IMR-90 (cell line): ENCODE measurements around the gene CHN1. TPM values are rescaled to one million over a fixed set of nuclear protein-coding genes. Genes with fewer than 3 reads are reported as not detected.

ENCODE experiments used
- ATAC-seq: fragments of 200-7000 bp; cut with Tn5 transposase; 2 replicates; pipeline ENCODE4 v1.9.1; 2020; ENCODE audit warnings: low read depth, mild to moderate bottlenecking, moderate library complexity
- BruUV-seq: library from RNA; stranded (reverse); fragments of 400-500 nt; replicated peaks from 2 replicates; lab custom pipeline; 2021; lab: Mats Ljungman, UMichigan
- CTCF ChIA-PET: fragments of 300-600 bp; formaldehyde crosslinking; extraction: SDS; loops from one replicate; lab custom pipeline; 2021; ENCODE audit warnings: antibody characterized with exemption; lab: Yijun Ruan, JAX
- POLR2A ChIA-PET: fragments of 300-600 bp; sonication (Branson Sonifier 250); formaldehyde crosslinking; loops from one replicate; lab custom pipeline; 2022; ENCODE audit warnings: antibody characterized with exemption; ENCODE audit not compliant: unreplicated experiment; lab: Charles Lee
- DNase-seq: peaks from one replicate; pipeline ENCODE4 v3.0.0; 2013
- H2AFZ ChIP-seq: replicated peaks from 2 replicates; pipeline ENCODE3; 2013; ENCODE audit warnings: low read length, mild to moderate bottlenecking; ENCODE audit not compliant: poor library complexity
- H2AK5ac ChIP-seq: 2 replicates; pipeline ENCODE4 v1.6.1; 2013; ENCODE audit warnings: low read depth, low read length, inconsistent platforms
- H2AK9ac ChIP-seq: replicated peaks from 2 replicates; pipeline ENCODE3; 2013; ENCODE audit warnings: mild to moderate bottlenecking, low read depth, low read length, moderate library complexity; ENCODE audit not compliant: poor library complexity
- H2BK120ac ChIP-seq: 2 replicates; pipeline ENCODE4 v1.6.1; 2013; ENCODE audit warnings: low read depth, low read length, inconsistent platforms
- H2BK15ac ChIP-seq: 3 replicates; pipeline ENCODE4 v1.6.1; 2013; ENCODE audit warnings: low read depth, low read length, inconsistent platforms
- H2BK20ac ChIP-seq: 2 replicates; pipeline ENCODE4 v1.6.1; 2013; ENCODE audit warnings: low read depth, mild to moderate bottlenecking, inconsistent platforms, low read length, moderate library complexity
- H2BK5ac ChIP-seq: 2 replicates; pipeline ENCODE4 v1.6.1; 2013; ENCODE audit warnings: mild to moderate bottlenecking, low read depth, low read length, inconsistent platforms; ENCODE audit not compliant: poor library complexity, severe bottlenecking
- H3K14ac ChIP-seq: replicated peaks from 2 replicates; pipeline ENCODE4 v1.6.1; 2013; ENCODE audit warnings: low read depth, low read length, inconsistent platforms
- H3K18ac ChIP-seq: 2 replicates; pipeline ENCODE4 v1.6.1; 2013; ENCODE audit warnings: low read depth, low read length, control low read depth
- H3K23ac ChIP-seq: 2 replicates; pipeline ENCODE4 v1.6.1; 2013; ENCODE audit warnings: low read depth, low read length, inconsistent platforms
- H3K27ac ChIP-seq: 2 replicates; pipeline ENCODE4 v1.5.1; 2013; ENCODE audit warnings: mild to moderate bottlenecking, control low read depth, low read length; ENCODE audit not compliant: insufficient read depth
- H3K27me3 ChIP-seq: 2 replicates; pipeline ENCODE4 v1.6.1; 2013; ENCODE audit warnings: low read length; ENCODE audit not compliant: control insufficient read depth, insufficient read depth
- H3K36me3 ChIP-seq: 2 replicates; pipeline ENCODE4 v1.6.1; 2013; ENCODE audit warnings: low read length, mixed read lengths; ENCODE audit not compliant: control insufficient read depth, insufficient read depth
- H3K4ac ChIP-seq: 2 replicates; pipeline ENCODE4 v1.6.1; 2013; ENCODE audit warnings: low read depth, low read length, inconsistent platforms
- H3K4me1 ChIP-seq: 2 replicates; pipeline ENCODE4 v1.6.1; 2013; ENCODE audit warnings: low read length, mixed read lengths; ENCODE audit not compliant: control insufficient read depth, insufficient read depth
- H3K4me2 ChIP-seq: 2 replicates; pipeline ENCODE4 v1.6.1; 2013; ENCODE audit warnings: low read depth, mild to moderate bottlenecking, control low read depth, low read length, moderate library complexity
- H3K4me3 ChIP-seq: 2 replicates; pipeline ENCODE4 v1.5.1; 2013; ENCODE audit warnings: low read depth, mild to moderate bottlenecking, control low read depth, low read length, moderate library complexity; ENCODE audit not compliant: insufficient read depth
- H3K56ac ChIP-seq: 2 replicates; pipeline ENCODE4 v1.6.1; 2013; ENCODE audit warnings: low read length, inconsistent platforms; ENCODE audit not compliant: insufficient read depth; ENCODE audit errors: extremely low read depth
- H3K79me1 ChIP-seq, 2 experiments: 2 replicates each; pipeline ENCODE4 v1.6.1; 2013; ENCODE audit warnings: low read length in 2 of 2, inconsistent platforms in 1 of 2, low read depth in 1 of 2
- H3K9ac ChIP-seq: 2 replicates; pipeline ENCODE4 v1.6.1; 2013; ENCODE audit warnings: low read depth, low read length, control low read depth
- H3K9me1 ChIP-seq: 2 replicates; pipeline ENCODE4 v1.6.1; 2013; ENCODE audit warnings: low read length, inconsistent platforms; ENCODE audit not compliant: insufficient read depth
- H3K9me3 ChIP-seq: 2 replicates; pipeline ENCODE4 v1.6.1; 2013; ENCODE audit warnings: low read length; ENCODE audit not compliant: control insufficient read depth, insufficient read depth
- H4K20me1 ChIP-seq: 2 replicates; pipeline ENCODE4 v1.6.1; 2013; ENCODE audit warnings: low read length, inconsistent platforms; ENCODE audit not compliant: insufficient read depth
- H4K5ac ChIP-seq: 2 replicates; pipeline ENCODE4 v1.6.1; 2013; ENCODE audit warnings: mild to moderate bottlenecking, low read depth, low read length, control low read depth
- H4K8ac ChIP-seq, 2 experiments: 2 replicates each; pipeline ENCODE4 v1.6.1; 2013; ENCODE audit warnings: low read depth in 2 of 2, low read length in 2 of 2, control low read depth in 1 of 2, inconsistent platforms in 1 of 2
- H4K91ac ChIP-seq: 2 replicates; pipeline ENCODE4 v1.6.1; 2013; ENCODE audit warnings: low read depth, low read length, inconsistent platforms; ENCODE audit not compliant: insufficient read depth
- CEBPB ChIP-seq: IDR thresholded peaks from 2 replicates; pipeline ENCODE4 v1.6.1; 2012; ENCODE audit warnings: low read depth, low read length, improper control_type of control experiment
- NFE2L2 ChIP-seq: fragments of 150-350 bp; IDR thresholded peaks from 2 replicates; pipeline ENCODE4 v1.6.1; 2016; ENCODE audit warnings: low read depth, mild to moderate bottlenecking, low read length
- WGBS, 2 experiments: methylation state at CpG; one replicate each; pipeline versions ENCODE4 v1.1.5 to v1.1.7; 2013; ENCODE audit warnings: missing lambda C conversion rate in 2 of 2; ENCODE audit not compliant: insufficient read length in 1 of 2; ENCODE audit errors: extremely low coverage in 2 of 2; 5-methylcytosine and 5-hydroxymethylcytosine counted together
- dilution Hi-C: fragments of 300-500 bp; cut with HindIII; formaldehyde crosslinking; loops from one replicate; pipeline ENCODE4 v1.14.3; 2018; ENCODE audit warnings: low sequenced_read_pairs; ENCODE audit not compliant: unreplicated experiment
- in situ Hi-C: fragments of 300-500 bp; cut with MboI; formaldehyde crosslinking; loops from 3 replicates; pipeline ENCODE4 v1.14.3; 2019; ENCODE audit warnings: low sequenced_read_pairs, inconsistent platforms, mixed read lengths
- intact Hi-C: fragments of 100-400 bp; cut with micrococcal nuclease; formaldehyde crosslinking; loops from 2 replicates; pipeline ENCODE4 v1.10.0; 2022
- polyA plus RNA-seq, 3 experiments: library from polyadenylated mRNA; depleted of rRNA; stranded (reverse); fragments of >200 nt; gene quantifications; 2 replicates each; pipeline ENCODE4 v1.2.3, GENCODE V29; 2012; ENCODE audit warnings: low replicate concordance in 1 of 3
- total RNA-seq: library from RNA; depleted of rRNA; stranded (reverse); fragments of >200 nt; gene quantifications from 2 replicates; pipeline ENCODE4 v1.2.3, GENCODE V29; 2012

The CHN1 gene
- total and polyA plus RNA-seq, 2 of the 4 experiments (the other 2 are of a cell fraction): 58.4 to 66.9 TPM

DNA sequence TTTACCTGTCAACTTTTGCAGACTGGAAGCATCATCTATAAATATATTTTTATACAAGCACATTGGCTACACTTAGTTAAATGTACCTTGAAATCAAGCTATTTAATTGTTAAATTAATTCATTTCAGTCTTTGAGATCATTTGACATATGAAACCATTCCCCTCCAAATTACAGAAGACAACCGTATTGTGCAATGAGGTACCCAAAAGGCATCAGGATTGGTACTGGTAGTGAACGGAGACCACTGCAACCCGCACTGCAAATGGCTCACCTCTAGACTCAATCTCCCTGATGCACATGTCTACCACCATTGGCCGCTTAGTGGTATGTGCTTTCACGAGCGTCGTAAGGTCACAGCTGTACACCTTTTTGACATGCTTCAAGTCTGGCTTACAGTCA, 193.1 kb downstream of the CHN1 start:
- Histone ChIP-seq H3K14ac (no peak overlapping the region), H4K5ac (no peak overlapping the region), H4K20me1 (no peaks in the 10 kb centered on the region), H3K4me3 (no peak overlapping the region), H3K27ac (no peak overlapping the region), H3K18ac (no peak overlapping the region), H2BK5ac (no peak overlapping the region), H3K27me3 (no peaks in the 10 kb centered on the region), H3K56ac (no peak overlapping the region), H3K79me1 (peaks cover 4 to 20% of the 10 kb centered on the region in 2 experiments; a peak in 2 of 4 replicates), H2AK9ac (no peak overlapping the region), H3K9ac (no peak overlapping the region), H3K36me3 (peaks cover 14% of the 10 kb centered on the region), H2BK20ac (no peak overlapping the region), H4K91ac (no peak overlapping the region), H2BK120ac (no peak overlapping the region), H3K9me3 (no peaks in the 10 kb centered on the region), H3K4ac (no peak overlapping the region), H2AK5ac (0 out of 2 replicates have a peak overlapping the region, but pooled peaks have one; percentile 23), H3K4me1 (peaks cover 13% of the 10 kb centered on the region), H3K9me1 (peaks cover 13% of the 10 kb centered on the region), H2BK15ac (no peak overlapping the region), H4K8ac (0 out of 4 replicates have a peak overlapping the region, but pooled peaks of 1 of the 2 experiments have one; percentile 32), H2AFZ (no peak overlapping the region), H3K23ac (no peak overlapping the region), H3K4me2 (no peak overlapping the region)
- no peak for TF ChIP-seq NFE2L2
- TF ChIP-seq CEBPB: peak; percentile 62
- ATAC-seq: no peak
- in situ Hi-C loops (no loop called here), dilution Hi-C loops (no loop called here), intact Hi-C loops (no loop called here)
- ChIA-PET CTCF (interaction anchor here (0.8 to 2.3 kb wide), 2 partner anchors 25 to 32 kb away, joined by 4 to 5 read pairs; no protein-coding TSS in a partner anchor), POLR2A (no interaction called here)
- WGBS, 2 experiments: 93% methylated on average over 3 of the region's 7 CpGs; no CpG with 5 or more reads in 1 of the 2 experiments
- no peak for DNase-seq
- BruUV-seq: no TSS peak
